Fibroblast of pulmonary artery (primary cell): ENCODE data around the gene PIGV.

ENCODE experiments used
- DNase-seq: peaks from one replicate; pipeline ENCODE4 v3.0.0-alpha.2; 2010; ENCODE audit warnings: low read depth
- H3K4me3 ChIP-seq: replicated peaks from 2 replicates; pipeline ENCODE4 v1.5.1; 2011; ENCODE audit warnings: low read depth, mild to moderate bottlenecking, control low read depth, low read length, moderate library complexity
- CTCF ChIP-seq: IDR thresholded peaks from 2 replicates; pipeline ENCODE4 v1.5.1; 2011; ENCODE audit warnings: mild to moderate bottlenecking, control low read depth, low read length, inconsistent platforms; ENCODE audit errors: missing control alignments

Gene PIGV

GRCh38 chr1:26787706-26788514, at the start of gene PIGV:
Gene PIGV, plus strand, starts transcription at chr1:26787950. Its CDS starts 2,866 bp downstream, at chr1:26790816.
- TF ChIP-seq CTCF = no peak
- peak; percentile 81 for DNase-seq
- peak within 1 kb of the TSS; percentile 79 for H3K4me3 ChIP-seq

GRCh38 chr1:26739329-26739914, 48.3 kb upstream of the PIGV start:
- no peak overlapping the region for H3K4me3 ChIP-seq
- no peak for DNase-seq
- TF ChIP-seq CTCF = no peak

GRCh38 chr1:26740023-26740634, 47.6 kb upstream of the PIGV start:
- no peak overlapping the region for H3K4me3 ChIP-seq
- TF ChIP-seq CTCF = no peak
- DNase-seq = no peak

GRCh38 chr1:26740952-26741351, 46.8 kb upstream of the PIGV start:
- no peak for DNase-seq
- H3K4me3 ChIP-seq = no peak overlapping the region
- no peak for TF ChIP-seq CTCF

GRCh38 chr1:26743426-26744059, 44.2 kb upstream of the PIGV start:
- no peak overlapping the region for H3K4me3 ChIP-seq
- no peak for TF ChIP-seq CTCF
- no peak for DNase-seq

GRCh38 chr1:26744075-26744959, 43.4 kb upstream of the PIGV start:
- H3K4me3 ChIP-seq = no peak overlapping the region
- no peak for TF ChIP-seq CTCF
- peak; percentile 95 for DNase-seq
